Bronchial epithelial cell (primary cell): Measurements from ENCODE around the gene CLEC10A. TPM values are rescaled to one million over a fixed set of nuclear protein-coding genes. Genes with fewer than 3 reads are reported as not detected.

Source experiments
- DNase-seq: peaks from one replicate; pipeline ENCODE4 v3.0.0-alpha.2; 2010; ENCODE audit warnings: low read depth
- FAIRE-seq: peaks from 2 replicates; lab custom pipeline; 2011; peaks lifted over from hg19 to GRCh38; lab: Jason Lieb, UNC
- H3K27me3 ChIP-seq: 2 replicates; pipeline ENCODE4 v1.5.1; 2011; ENCODE audit warnings: low read length; ENCODE audit not compliant: control insufficient read depth, insufficient read depth
- H3K36me3 ChIP-seq: 2 replicates; pipeline ENCODE4 v1.5.1; 2011; ENCODE audit warnings: low read length; ENCODE audit not compliant: control insufficient read depth, insufficient read depth
- H3K4me3 ChIP-seq: 2 replicates; pipeline ENCODE4 v1.5.1; 2011; ENCODE audit warnings: mild to moderate bottlenecking, low read depth, low read length, control low read depth
- total RNA-seq: library from RNA; depleted of rRNA; stranded (reverse); fragments of >200 nt; gene quantifications from 2 replicates; pipeline ENCODE4 v1.2.1, GENCODE V29; 2014
- TF ChIP-seq, protein P1 (sequence below): IDR thresholded peaks from 2 replicates; pipeline ENCODE4 v1.5.1; 2011; ENCODE audit warnings: mild to moderate bottlenecking, moderate library complexity, low read length, control low read depth, inconsistent platforms; ENCODE audit not compliant: insufficient read depth, severe bottlenecking

Gene CLEC10A
- total RNA-seq, 1 donor from 2014 or later: not detected

DNA sequence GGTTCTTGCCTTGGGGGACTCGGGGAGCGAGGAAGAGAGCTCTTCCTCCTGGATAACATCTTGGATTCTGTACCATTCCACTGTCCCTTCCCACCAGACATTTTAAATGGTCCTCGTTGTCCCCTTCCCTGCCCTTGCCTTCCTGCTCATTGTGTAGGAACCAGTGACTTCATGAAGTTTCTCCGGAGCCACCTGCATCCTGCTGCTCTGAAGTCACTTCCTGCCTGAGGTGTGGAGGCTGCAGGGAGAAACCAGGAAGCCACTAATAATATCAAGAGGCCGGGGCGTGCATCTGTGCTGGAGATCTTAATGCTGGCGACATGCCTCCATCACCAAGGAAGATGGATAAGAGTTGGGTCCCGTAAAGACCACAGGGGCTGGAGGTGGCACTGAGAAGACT, 50.4 kb downstream of the CLEC10A start:
- H3K4me3 ChIP-seq: no peak overlapping the region
- no peaks in the 10 kb centered on the region for H3K27me3 ChIP-seq
- DNase-seq (no peak), FAIRE-seq (no peak)
- no peaks in the 10 kb centered on the region for H3K36me3 ChIP-seq
- TF ChIP-seq, protein P1, sequence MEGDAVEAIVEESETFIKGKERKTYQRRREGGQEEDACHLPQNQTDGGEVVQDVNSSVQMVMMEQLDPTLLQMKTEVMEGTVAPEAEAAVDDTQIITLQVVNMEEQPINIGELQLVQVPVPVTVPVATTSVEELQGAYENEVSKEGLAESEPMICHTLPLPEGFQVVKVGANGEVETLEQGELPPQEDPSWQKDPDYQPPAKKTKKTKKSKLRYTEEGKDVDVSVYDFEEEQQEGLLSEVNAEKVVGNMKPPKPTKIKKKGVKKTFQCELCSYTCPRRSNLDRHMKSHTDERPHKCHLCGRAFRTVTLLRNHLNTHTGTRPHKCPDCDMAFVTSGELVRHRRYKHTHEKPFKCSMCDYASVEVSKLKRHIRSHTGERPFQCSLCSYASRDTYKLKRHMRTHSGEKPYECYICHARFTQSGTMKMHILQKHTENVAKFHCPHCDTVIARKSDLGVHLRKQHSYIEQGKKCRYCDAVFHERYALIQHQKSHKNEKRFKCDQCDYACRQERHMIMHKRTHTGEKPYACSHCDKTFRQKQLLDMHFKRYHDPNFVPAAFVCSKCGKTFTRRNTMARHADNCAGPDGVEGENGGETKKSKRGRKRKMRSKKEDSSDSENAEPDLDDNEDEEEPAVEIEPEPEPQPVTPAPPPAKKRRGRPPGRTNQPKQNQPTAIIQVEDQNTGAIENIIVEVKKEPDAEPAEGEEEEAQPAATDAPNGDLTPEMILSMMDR: no peak

DNA sequence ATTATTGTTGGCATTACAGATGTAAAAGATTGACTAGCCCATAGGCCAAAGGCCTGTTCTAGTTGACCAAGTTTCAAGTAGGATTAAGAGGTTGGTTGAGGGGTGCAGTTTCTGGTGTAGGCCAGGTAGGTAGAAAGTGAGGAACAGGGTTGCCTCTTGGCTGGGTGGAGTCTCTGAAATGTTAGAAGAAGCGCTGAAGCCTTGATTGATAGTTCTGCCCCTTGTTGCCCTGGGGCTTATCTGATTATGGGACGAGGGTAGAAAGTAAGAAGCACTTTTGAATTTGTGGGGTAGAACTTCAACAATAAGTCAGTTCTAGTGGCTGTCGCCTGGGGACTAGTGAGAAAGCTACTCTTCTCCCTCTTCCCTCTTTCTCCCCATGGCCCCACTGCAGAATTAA, 51.0 kb downstream of the CLEC10A start:
- no peaks in the 10 kb centered on the region for H3K36me3 ChIP-seq
- FAIRE-seq (no peak), DNase-seq (no peak)
- TF ChIP-seq, protein P1: no peak
- H3K27me3 ChIP-seq: no peaks in the 10 kb centered on the region
- no peak overlapping the region for H3K4me3 ChIP-seq

DNA sequence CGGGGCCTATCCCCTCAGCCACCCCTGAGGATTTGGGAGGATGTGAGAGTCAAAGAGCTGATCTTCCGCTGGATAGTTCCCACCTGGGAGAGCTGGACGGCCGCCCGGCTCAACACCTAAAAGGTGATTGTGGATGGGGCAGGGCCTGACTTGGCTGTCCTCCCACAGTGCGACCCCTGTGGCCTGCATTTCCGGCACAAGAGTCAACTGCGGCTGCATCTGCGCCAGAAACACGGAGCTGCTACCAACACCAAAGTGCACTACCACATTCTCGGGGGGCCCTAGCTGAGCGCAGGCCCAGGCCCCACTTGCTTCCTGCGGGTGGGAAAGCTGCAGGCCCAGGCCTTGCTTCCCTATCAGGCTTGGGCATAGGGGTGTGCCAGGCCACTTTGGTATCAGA, 52.7 kb downstream of the CLEC10A start:
- no peak for DNase-seq
- H3K27me3 ChIP-seq: peaks cover 4% of the 10 kb centered on the region
- FAIRE-seq: no peak

DNA sequence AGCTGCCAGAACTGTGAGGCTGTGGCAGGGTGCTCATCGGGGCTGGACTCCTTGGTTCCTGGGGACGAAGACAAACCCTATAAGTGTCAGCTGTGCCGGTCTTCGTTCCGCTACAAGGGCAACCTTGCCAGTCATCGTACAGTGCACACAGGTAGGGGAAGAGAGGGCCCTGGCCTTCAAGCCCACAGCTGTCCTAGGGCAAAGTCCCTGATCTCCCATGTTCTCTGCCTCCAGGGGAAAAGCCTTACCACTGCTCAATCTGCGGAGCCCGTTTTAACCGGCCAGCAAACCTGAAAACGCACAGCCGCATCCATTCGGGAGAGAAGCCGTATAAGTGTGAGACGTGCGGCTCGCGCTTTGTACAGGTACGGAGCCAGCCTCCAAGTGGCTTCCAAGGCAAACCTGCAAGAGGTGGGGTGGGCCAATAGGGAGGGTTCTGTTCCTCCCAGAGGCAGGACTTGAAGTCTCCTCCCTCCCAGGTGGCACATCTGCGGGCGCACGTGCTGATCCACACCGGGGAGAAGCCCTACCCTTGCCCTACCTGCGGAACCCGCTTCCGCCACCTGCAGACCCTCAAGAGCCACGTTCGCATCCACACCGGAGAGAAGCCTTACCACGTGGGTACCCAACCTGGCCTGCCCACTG, 53.5 kb downstream of the CLEC10A start:
- DNase-seq (no peak), FAIRE-seq (no peak)
- Histone ChIP-seq H3K4me3 (no peak overlapping the region), H3K27me3 (peaks cover 5% of the 10 kb centered on the region), H3K36me3 (no peaks in the 10 kb centered on the region)
- TF ChIP-seq, protein P1: no peak

More for the DNA sequence above, 52.7 kb downstream of the CLEC10A start:
- Histone ChIP-seq H3K36me3 (no peaks in the 10 kb centered on the region), H3K4me3 (no peak overlapping the region)
- TF ChIP-seq, protein P1: no peak

DNA sequence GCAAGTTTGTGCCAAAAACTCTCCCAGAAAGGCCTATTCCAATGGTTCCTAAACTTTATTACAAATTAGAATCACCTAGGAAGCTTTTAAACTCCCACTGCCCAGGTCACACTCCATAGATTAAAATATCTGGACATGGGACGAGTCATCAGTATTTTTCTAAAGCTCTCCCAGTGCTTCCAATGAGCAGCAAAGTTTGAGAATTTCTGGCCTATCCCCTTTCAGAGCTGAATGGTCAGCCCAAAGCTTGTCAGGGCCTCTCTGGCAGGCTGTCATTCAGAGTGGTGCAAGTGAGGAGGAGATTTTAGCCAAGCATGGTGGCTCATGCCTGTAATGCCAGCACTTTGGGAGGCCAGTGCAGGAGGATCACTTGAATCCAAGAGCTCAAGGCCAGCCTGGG, 54.8 kb downstream of the CLEC10A start:
- no peak for FAIRE-seq
- no peak overlapping the region for H3K4me3 ChIP-seq
- TF ChIP-seq, protein P1: no peak
- no peak for DNase-seq
- H3K36me3 ChIP-seq: no peaks in the 10 kb centered on the region
- H3K27me3 ChIP-seq: peaks cover 5% of the 10 kb centered on the region

Other genes starting within 250 kb of the CLEC10A start
- gene TEKT1, start 248.5 kb downstream of the CLEC10A start, total RNA-seq: not detected in 2 replicates
- 0.26 and 1.2 TPM in 2 replicates for gene ALOX12, start 84.2 kb downstream of the CLEC10A start, total RNA-seq
- 5.3 and 25.5 TPM in 2 replicates for gene RNASEK, start 67.6 kb downstream of the CLEC10A start, total RNA-seq
- gene BCL6B, start 57.2 kb downstream of the CLEC10A start, total RNA-seq: not detected in 2 replicates
- gene SLC16A13, start 44.2 kb downstream of the CLEC10A start, total RNA-seq: 0.26 and 1.2 TPM in 2 replicates
- 0.38 TPM in 1 of 2 replicates, not detected in the other for gene SLC16A11, start 36.2 kb downstream of the CLEC10A start, total RNA-seq
- not detected in 2 replicates for gene ASGR2, start 34.6 kb upstream of the CLEC10A start, total RNA-seq
- gene ASGR1, start 99.1 kb upstream of the CLEC10A start, total RNA-seq: under 0.01 and 0.38 TPM in 2 replicates
- 1.8 and 1.9 TPM in 2 replicates for gene DLG4, start 139.6 kb upstream of the CLEC10A start, total RNA-seq
- gene ACADVL, start 139.7 kb upstream of the CLEC10A start, total RNA-seq: 216 and 277 TPM in 2 replicates
- gene DVL2, start 154.3 kb upstream of the CLEC10A start, total RNA-seq: 52.1 and 55.3 TPM in 2 replicates
- 27.4 and 34.9 TPM in 2 replicates for gene PHF23, start 159.2 kb upstream of the CLEC10A start, total RNA-seq
- 50.8 and 64.3 TPM in 2 replicates for gene GABARAP, start 162.2 kb upstream of the CLEC10A start, total RNA-seq
- gene CTDNEP1, start 171.5 kb upstream of the CLEC10A start, total RNA-seq: 17.6 and 25.3 TPM in 2 replicates
- gene ELP5, start 172.0 kb upstream of the CLEC10A start, total RNA-seq: 16.5 and 20.0 TPM in 2 replicates
- gene CLDN7, start 182.2 kb upstream of the CLEC10A start, total RNA-seq: 546 and 850 TPM in 2 replicates
- under 0.01 and 0.13 TPM in 2 replicates for gene SLC2A4, start 201.5 kb upstream of the CLEC10A start, total RNA-seq
- 0.26 and 1.0 TPM in 2 replicates for gene YBX2, start 214.4 kb upstream of the CLEC10A start, total RNA-seq
- gene EIF5A, start 227.4 kb upstream of the CLEC10A start, total RNA-seq: 653 and 709 TPM in 2 replicates
- gene GPS2, start 235.1 kb upstream of the CLEC10A start, total RNA-seq: 22.4 and 35.7 TPM in 2 replicates
- 14.7 and 17.7 TPM in 2 replicates for gene NEURL4, start 249.1 kb upstream of the CLEC10A start, total RNA-seq